Measurements from ENCODE around the gene CCDC93. TPM values are rescaled to one million over a fixed set of nuclear protein-coding genes. Genes with fewer than 3 reads are reported as not detected.

The CCDC93 gene
- total RNA-seq, 1 experiment from 2014 or later = 34.7 TPM

- no peaks in the 10 kb centered on the region for H3K9me3 Mint-ChIP-seq (ENCODE audit: unreplicated experiment)
Observed at GRCh38 chr2:117982376-117983033, 31.4 kb downstream of the CCDC93 start.

GRCh38 chr2:117981810-117982209, 32.1 kb downstream of the CCDC93 start:
- no peak overlapping the region for H3K4me3 ChIP-seq (ENCODE audit: low read depth, low read length)
- intact Hi-C loops (cut with micrococcal nuclease; ENCODE audit: unreplicated experiment) = loop anchor here (1.0 kb wide), 2 partner anchors 21 to 24 kb away; no protein-coding TSS in a partner anchor
- no peak overlapping the region for H3K27ac Mint-ChIP-seq (ENCODE audit: unreplicated experiment)
- H3K27me3 ChIP-seq (replicated peaks; ENCODE audit: control insufficient read depth, insufficient read depth, low read length) = no peaks in the 10 kb centered on the region
- H3K9me3 Mint-ChIP-seq (ENCODE audit: unreplicated experiment) = no peaks in the 10 kb centered on the region
- no peaks in the 10 kb centered on the region for H3K9me3 ChIP-seq
- TF ChIP-seq CTCF (IDR thresholded peaks at IDR 0.05; ENCODE audit: insufficient read depth in 1 of 2, low read depth in 1 of 2, low read length in 1 of 2, severe bottlenecking in 1 of 2, unreplicated experiment in 1 of 2) = no peak
- H3K36me3 ChIP-seq (ENCODE audit: control insufficient read depth, insufficient read depth, low read length) = peaks cover 4% of the 10 kb centered on the region; the same call in 1 of the 2 replicates
- H3K4me1 ChIP-seq = peaks cover 17% of the 10 kb centered on the region
- no peaks in the 10 kb centered on the region for H3K27me3 Mint-ChIP-seq (ENCODE audit: insufficient read depth, unreplicated experiment)
- CTCF ChIA-PET = no interaction called here
- peaks cover 13% of the 10 kb centered on the region for H3K36me3 Mint-ChIP-seq (ENCODE audit: insufficient read depth, unreplicated experiment)
- H3K4me3 Mint-ChIP-seq (ENCODE audit: unreplicated experiment) = no peak overlapping the region
- no peaks in the 10 kb centered on the region for H3K4me1 Mint-ChIP-seq (ENCODE audit: low read depth, unreplicated experiment)
- POLR2A ChIA-PET = no interaction called here
- no peak for DNase-seq
- no TSS peak for BruUV-seq (replicated peaks)

More at GRCh38 chr2:117982376-117983033, 31.4 kb downstream of the CCDC93 start:
- no peak overlapping the region for H3K4me3 ChIP-seq (ENCODE audit: low read depth, low read length)
- no TSS peak for BruUV-seq (replicated peaks)
- peak; percentile 14 to 40 for DNase-seq
- TF ChIP-seq CTCF (IDR thresholded peaks at IDR 0.05; ENCODE audit: insufficient read depth in 1 of 2, low read depth in 1 of 2, low read length in 1 of 2, severe bottlenecking in 1 of 2, unreplicated experiment in 1 of 2) = peak in 1 of 2 experiments; percentile 18
- Mint-ChIP-seq H3K4me3 (ENCODE audit: unreplicated experiment) (no peak overlapping the region), H3K36me3 (ENCODE audit: insufficient read depth, unreplicated experiment) (peaks cover 11% of the 10 kb centered on the region), H3K4me1 (ENCODE audit: low read depth, unreplicated experiment) (no peaks in the 10 kb centered on the region), H3K27me3 (ENCODE audit: insufficient read depth, unreplicated experiment) (no peaks in the 10 kb centered on the region), H3K27ac (ENCODE audit: unreplicated experiment) (no peak overlapping the region)
- POLR2A ChIA-PET = no interaction called here
- no peaks in the 10 kb centered on the region for H3K27me3 ChIP-seq (replicated peaks; ENCODE audit: control insufficient read depth, insufficient read depth, low read length)
- no peaks in the 10 kb centered on the region for H3K9me3 ChIP-seq
- H3K36me3 ChIP-seq (ENCODE audit: control insufficient read depth, insufficient read depth, low read length) = peaks cover 4% of the 10 kb centered on the region; the same call in 1 of the 2 replicates
- intact Hi-C loops (cut with micrococcal nuclease; ENCODE audit: unreplicated experiment) = loop anchor here (1.0 kb wide), 2 partner anchors 21 to 24 kb away; no protein-coding TSS in a partner anchor
- CTCF ChIA-PET = no interaction called here
- H3K4me1 ChIP-seq = peaks cover 17% of the 10 kb centered on the region

GRCh38 chr2:117980783-117981676, 32.8 kb downstream of the CCDC93 start:
- H3K36me3 Mint-ChIP-seq (ENCODE audit: insufficient read depth, unreplicated experiment) = peaks cover 18% of the 10 kb centered on the region
- H3K27me3 Mint-ChIP-seq (ENCODE audit: insufficient read depth, unreplicated experiment) = no peaks in the 10 kb centered on the region
- CTCF ChIA-PET = interaction anchor here (1.5 kb wide), 1 partner anchor 22 kb away, joined by 6 read pairs; no protein-coding TSS in a partner anchor
- H3K36me3 ChIP-seq (ENCODE audit: control insufficient read depth, insufficient read depth, low read length) = peaks cover 4% of the 10 kb centered on the region; the same call in 1 of the 2 replicates
- H3K9me3 Mint-ChIP-seq (ENCODE audit: unreplicated experiment) = no peaks in the 10 kb centered on the region
- H3K27ac Mint-ChIP-seq (ENCODE audit: unreplicated experiment) = no peak overlapping the region
- no TSS peak for BruUV-seq (replicated peaks)
- DNase-seq = no peak
- H3K27me3 ChIP-seq (replicated peaks; ENCODE audit: control insufficient read depth, insufficient read depth, low read length) = no peaks in the 10 kb centered on the region
- TF ChIP-seq CTCF (IDR thresholded peaks at IDR 0.05; ENCODE audit: insufficient read depth in 1 of 2, low read depth in 1 of 2, low read length in 1 of 2, severe bottlenecking in 1 of 2, unreplicated experiment in 1 of 2) = no peak
- no peak overlapping the region for H3K4me3 ChIP-seq (ENCODE audit: low read depth, low read length)
- POLR2A ChIA-PET = no interaction called here
- no peaks in the 10 kb centered on the region for H3K9me3 ChIP-seq
- no peak overlapping the region for H3K4me3 Mint-ChIP-seq (ENCODE audit: unreplicated experiment)
- intact Hi-C loops (cut with micrococcal nuclease; ENCODE audit: unreplicated experiment) = no loop called here
- no peaks in the 10 kb centered on the region for H3K4me1 Mint-ChIP-seq (ENCODE audit: low read depth, unreplicated experiment)
- peaks cover 17% of the 10 kb centered on the region for H3K4me1 ChIP-seq
